Heart left ventricle (tissue), 13 donors: Measurements from ENCODE around the gene TRAPPC5.

Experiments used
- CTCF ChIP-seq, 12 donors: fragments of 200-600 bp; sonication (generic) in 4 of 12; IDR thresholded peaks; one replicate each; pipeline versions ENCODE4 v1.5.0 to v1.8.0; 2018 to 2022; ENCODE audit warnings: antibody characterized with exemption in 12 of 12, mild to moderate bottlenecking in 5 of 12
- POLR2A ChIP-seq, 2 donors: fragments of 450-650 bp; IDR thresholded peaks; one replicate each; pipeline ENCODE4 v1.6.1; 2017; ENCODE audit warnings: antibody characterized with exemption in 2 of 2, mild to moderate bottlenecking in 2 of 2, moderate library complexity in 2 of 2
- donor health status: ischemic (EF 13 %, LVEDD 7.1; RV severe dilation, severe dysfunction).
- donor health status: DM: no; HTN: yes; CAD: no.
- donor health status: DM: no; HTN: no; CAD: no.
- donor health status: ischemic (EF 25% LVEDD 6.9; RV normal size, moderate dysfunction).
- donor health status: ischemic (EF 25% LVEDD 5.7; RV mildly dilated, moderate dysfunction).
- donor health status: ischemic (EF 35%, LVEDD 5.7; RV mildly dilated, moderate dysfunction).
- donor health status: nonischemic (EF 11% LVEDD 7.7; RV severe dilation, severe dysfunction).
- donor health status: DM: yes; HTN: yes; CAD: no.
- donor health status: PGD.
- donor health status: ischemic (EF 29% LVEDD 5.4; RV normal size, mild dysfunction).
- donor health status: nonischemic (EF 23%, LVEDD 6.1; RV moderate dilation, normal function).

GRCh38 chr19:7672522-7672921, 8.1 kb upstream of the TRAPPC5 start:
- no peak for TF ChIP-seq CTCF (IDR thresholded peaks at IDR 0.05)
- no peak for TF ChIP-seq POLR2A (IDR thresholded peaks at IDR 0.05)
